Lower leg skin (tissue), 4 donors: Measurements from ENCODE around the gene ADAM19. TPM values are rescaled to one million over a fixed set of nuclear protein-coding genes. Genes with fewer than 3 reads are reported as not detected.

Experiments
- DNase-seq, 2 donors: peaks; one replicate each; pipeline ENCODE4 v3.0.0-alpha.2; 2019; ENCODE audit warnings: low spot score in 2 of 2
- H3K4me3 ChIP-seq: fragments of 200-600 bp; sonication (generic); 2 replicates; pipeline ENCODE4 v1.5.1; 2017; ENCODE audit warnings: mild to moderate bottlenecking, low read depth; ENCODE audit not compliant: poor library complexity, severe bottlenecking
- POLR2A ChIP-seq, 2 donors: fragments of 450-650 bp; IDR thresholded peaks; one replicate each; pipeline ENCODE4 v1.6.1; 2016 to 2017; ENCODE audit warnings: antibody characterized with exemption in 2 of 2, mild to moderate bottlenecking in 1 of 2, moderate library complexity in 1 of 2
- WGBS, 2 donors: methylation state at CpG; one replicate each; pipeline ENCODE4 v1.1.5; 2018; 5-methylcytosine and 5-hydroxymethylcytosine counted together
- intact Hi-C: fragments of 100-400 bp; cut with DNase I; formaldehyde crosslinking; loops from one replicate; pipeline ENCODE4 v1.15.0; 2023; ENCODE audit warnings: low total_unique reads
- total RNA-seq, 4 donors: library from RNA; depleted of rRNA; stranded (reverse); fragments of >200 nt; gene quantifications; one replicate each; pipeline ENCODE4 v1.1.0, GENCODE V29; 2016
- TF ChIP-seq, protein P1 (sequence below), 3 donors: fragments of 450-650 bp; IDR thresholded peaks; one replicate each; pipeline ENCODE4 v1.5.1; 2016; ENCODE audit warnings: antibody characterized with exemption in 3 of 3, mild to moderate bottlenecking in 3 of 3, moderate library complexity in 2 of 3

ADAM19 gene
- total RNA-seq, 4 donors from 2014 or later: 0.68 to 1.7 (median 1.0) TPM

DNA sequence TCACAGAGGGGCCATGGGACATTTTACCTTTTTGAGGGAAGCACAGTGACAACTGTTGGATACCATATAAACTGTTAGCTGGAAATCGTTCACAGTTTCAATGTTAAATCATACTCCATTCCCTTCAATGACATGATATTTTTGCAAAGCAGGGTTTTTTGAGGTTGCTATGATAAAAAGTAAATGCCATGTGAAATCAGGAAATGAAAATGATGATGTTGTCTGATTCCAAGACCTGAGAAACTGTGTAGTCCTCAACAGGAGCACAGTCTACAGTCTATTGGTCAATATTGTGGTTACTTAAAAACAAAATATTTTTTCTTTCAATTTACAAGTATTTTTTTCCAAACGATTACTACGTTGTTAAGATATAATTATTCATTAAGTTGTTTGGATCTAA, 24.0 kb upstream of the ADAM19 start:
- 79 to 87% methylated on average over 3 of the region's 3 CpGs for WGBS, 2 donors
- no peak for TF ChIP-seq POLR2A (IDR thresholded peaks at IDR 0.05)
- TF ChIP-seq, protein P1, sequence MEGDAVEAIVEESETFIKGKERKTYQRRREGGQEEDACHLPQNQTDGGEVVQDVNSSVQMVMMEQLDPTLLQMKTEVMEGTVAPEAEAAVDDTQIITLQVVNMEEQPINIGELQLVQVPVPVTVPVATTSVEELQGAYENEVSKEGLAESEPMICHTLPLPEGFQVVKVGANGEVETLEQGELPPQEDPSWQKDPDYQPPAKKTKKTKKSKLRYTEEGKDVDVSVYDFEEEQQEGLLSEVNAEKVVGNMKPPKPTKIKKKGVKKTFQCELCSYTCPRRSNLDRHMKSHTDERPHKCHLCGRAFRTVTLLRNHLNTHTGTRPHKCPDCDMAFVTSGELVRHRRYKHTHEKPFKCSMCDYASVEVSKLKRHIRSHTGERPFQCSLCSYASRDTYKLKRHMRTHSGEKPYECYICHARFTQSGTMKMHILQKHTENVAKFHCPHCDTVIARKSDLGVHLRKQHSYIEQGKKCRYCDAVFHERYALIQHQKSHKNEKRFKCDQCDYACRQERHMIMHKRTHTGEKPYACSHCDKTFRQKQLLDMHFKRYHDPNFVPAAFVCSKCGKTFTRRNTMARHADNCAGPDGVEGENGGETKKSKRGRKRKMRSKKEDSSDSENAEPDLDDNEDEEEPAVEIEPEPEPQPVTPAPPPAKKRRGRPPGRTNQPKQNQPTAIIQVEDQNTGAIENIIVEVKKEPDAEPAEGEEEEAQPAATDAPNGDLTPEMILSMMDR (IDR thresholded peaks at IDR 0.05): no peak
- intact Hi-C loops: no loop called here

DNA sequence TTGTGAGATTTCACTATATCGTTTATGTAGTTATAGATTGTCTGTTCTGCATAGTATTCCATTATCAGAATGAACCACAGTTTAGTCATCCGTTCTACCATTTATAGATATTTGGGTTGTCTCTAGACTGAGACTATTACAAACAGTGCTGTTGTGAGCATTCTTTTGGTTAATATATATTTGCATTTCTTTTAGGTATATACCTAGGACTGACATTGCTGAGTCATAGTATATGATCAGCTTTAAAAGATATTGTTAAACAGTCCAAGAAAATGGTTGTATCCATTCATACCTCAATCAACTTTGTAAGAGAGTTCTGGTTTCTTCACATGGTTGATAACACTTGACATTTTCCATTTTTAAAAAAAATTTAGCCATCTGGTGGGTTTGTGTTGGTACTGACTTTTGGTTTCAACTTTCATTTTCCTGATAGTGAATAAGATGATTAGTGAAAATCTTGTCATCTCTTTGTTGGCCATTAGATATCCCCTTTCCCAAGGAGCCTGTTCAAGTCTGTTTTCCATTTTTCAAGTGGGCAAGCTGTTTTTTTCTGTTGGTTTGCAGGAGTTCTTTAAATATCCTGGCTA, 22.9 kb upstream of the ADAM19 start:
- 89 to 96% methylated on average over 2 of the region's 2 CpGs for WGBS, 2 donors
- intact Hi-C loops: no loop called here
- TF ChIP-seq, protein P1 (IDR thresholded peaks at IDR 0.05): no peak
- no peak for TF ChIP-seq POLR2A (IDR thresholded peaks at IDR 0.05)
- H3K4me3 ChIP-seq: no peak overlapping the region
- no peak for DNase-seq

More for the DNA sequence above, 24.0 kb upstream of the ADAM19 start:
- no peak for DNase-seq
- no peak overlapping the region for H3K4me3 ChIP-seq

DNA sequence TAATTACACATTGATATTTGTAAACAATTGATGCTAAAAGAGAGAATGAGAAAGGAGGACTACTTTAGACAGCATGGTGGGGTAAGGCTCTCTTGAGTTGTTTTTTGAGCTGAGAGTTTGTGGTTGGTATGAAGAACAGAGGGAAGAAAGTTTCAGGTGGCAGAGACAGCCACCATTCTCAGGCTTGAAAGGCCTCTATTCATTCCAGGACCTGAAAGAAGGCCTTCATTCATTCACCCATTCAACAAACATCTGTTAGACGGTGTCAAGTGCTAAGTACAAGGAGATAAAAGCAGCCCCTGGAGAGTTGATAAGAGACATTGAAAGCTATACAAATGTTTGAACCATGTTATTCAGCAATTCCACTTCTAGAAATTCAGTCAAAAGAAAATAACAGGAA, 21.7 kb upstream of the ADAM19 start:
- no peak for DNase-seq
- H3K4me3 ChIP-seq: no peak overlapping the region
- TF ChIP-seq, protein P1 (IDR thresholded peaks at IDR 0.05): no peak
- no peak for TF ChIP-seq POLR2A (IDR thresholded peaks at IDR 0.05)
- intact Hi-C loops: no loop called here
- 71 to 90% methylated on average over 1 of the region's 1 CpG for WGBS, 2 donors

DNA sequence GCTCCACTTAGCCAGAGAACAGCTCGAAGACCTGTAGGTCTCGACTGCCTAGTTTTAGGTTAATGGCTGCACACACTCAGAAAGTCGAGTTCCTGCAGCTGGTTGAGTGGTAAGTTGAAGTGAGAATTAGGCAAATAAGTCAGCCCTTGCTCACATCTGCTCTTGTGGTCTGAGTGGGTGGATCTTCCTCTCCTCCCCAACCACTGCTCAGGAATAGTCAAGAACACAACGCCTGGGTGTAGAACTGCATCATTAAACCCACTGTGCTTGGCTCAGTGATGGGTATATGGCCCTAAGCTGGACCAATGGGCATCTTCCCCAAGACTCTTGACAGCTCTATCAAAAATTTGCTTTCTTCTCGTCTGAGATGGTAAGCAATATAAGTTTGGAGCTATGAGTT, 20.9 kb upstream of the ADAM19 start:
- intact Hi-C loops: no loop called here
- WGBS, 2 donors: 69 to 77% methylated on average over 5 of the region's 5 CpGs
- no peak for DNase-seq
- TF ChIP-seq, protein P1 (IDR thresholded peaks at IDR 0.05): no peak
- TF ChIP-seq POLR2A (IDR thresholded peaks at IDR 0.05): no peak
- no peak overlapping the region for H3K4me3 ChIP-seq

DNA sequence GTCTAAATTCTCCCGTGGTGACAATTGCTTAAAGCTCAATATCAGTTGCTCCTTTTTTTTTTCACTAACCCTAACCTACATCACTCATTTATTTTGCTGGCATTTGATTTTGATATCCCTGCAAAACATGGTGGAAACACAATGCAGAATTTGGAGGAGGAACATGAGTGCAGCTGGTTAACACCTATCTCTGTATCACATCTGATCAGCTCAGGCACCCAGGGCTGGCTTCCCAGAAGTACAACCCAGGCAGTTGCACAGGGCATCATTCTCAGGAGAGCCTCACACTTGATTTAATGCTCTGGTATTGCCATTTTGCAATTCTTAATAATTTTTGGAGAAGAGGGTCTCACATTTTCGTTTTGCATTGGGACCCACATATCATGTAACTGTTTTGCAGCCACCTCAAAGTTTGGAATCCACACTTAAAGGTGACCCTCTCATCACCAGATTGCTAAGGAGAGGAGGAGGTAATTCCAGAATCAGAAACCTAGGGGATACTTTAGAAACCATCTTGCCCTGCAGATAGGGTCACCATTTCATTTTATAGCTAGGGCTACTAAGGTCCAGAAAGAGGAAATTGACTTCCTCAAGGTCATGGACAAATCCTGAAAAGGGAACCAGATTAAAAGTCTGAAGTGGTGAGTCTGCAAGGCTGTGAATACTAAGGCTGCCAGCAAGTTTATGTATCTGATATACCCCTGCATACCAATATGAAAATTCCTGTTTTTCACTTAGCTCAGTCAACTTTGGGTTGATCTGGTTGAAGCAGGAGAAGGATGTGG, 19.3 kb upstream of the ADAM19 start:
- no peak for TF ChIP-seq POLR2A (IDR thresholded peaks at IDR 0.05)
- TF ChIP-seq, protein P1 (IDR thresholded peaks at IDR 0.05): no peak
- no peak overlapping the region for H3K4me3 ChIP-seq
- 42 to 50% methylated on average over 2 of the region's 2 CpGs for WGBS, 2 donors
- no peak for DNase-seq
- intact Hi-C loops: loop anchor here (5.0 kb wide), 1 partner anchor 433 kb away; no protein-coding TSS in a partner anchor
